RPMI7951 (cell line): ENCODE data around the gene WDR88. TPM values are rescaled to one million over a fixed set of nuclear protein-coding genes. Genes with fewer than 3 reads are reported as not detected.
A peak's percentile ranks its signal among the peaks of the same experiment; 100 is the strongest.
"Not testable (repeated sequence)": the region's sequence is repeated elsewhere in the genome, so short reads cannot be mapped to it uniquely, and the experiment has no call there.

ENCODE experiments used
- DNase-seq: peaks from one replicate; pipeline ENCODE4 v3.0.0-alpha.2; 2012; ENCODE audit warnings: low read depth
- total RNA-seq: library from RNA; depleted of rRNA; stranded (reverse); fragments of >200 nt; shearing (Covaris generic); gene quantifications from 2 replicates; pipeline ENCODE4 v1.2.3, GENCODE V29; 2014; rRNA removed

Gene WDR88
- total RNA-seq, 1 experiment from 2014 or later, result not detected

DNA sequence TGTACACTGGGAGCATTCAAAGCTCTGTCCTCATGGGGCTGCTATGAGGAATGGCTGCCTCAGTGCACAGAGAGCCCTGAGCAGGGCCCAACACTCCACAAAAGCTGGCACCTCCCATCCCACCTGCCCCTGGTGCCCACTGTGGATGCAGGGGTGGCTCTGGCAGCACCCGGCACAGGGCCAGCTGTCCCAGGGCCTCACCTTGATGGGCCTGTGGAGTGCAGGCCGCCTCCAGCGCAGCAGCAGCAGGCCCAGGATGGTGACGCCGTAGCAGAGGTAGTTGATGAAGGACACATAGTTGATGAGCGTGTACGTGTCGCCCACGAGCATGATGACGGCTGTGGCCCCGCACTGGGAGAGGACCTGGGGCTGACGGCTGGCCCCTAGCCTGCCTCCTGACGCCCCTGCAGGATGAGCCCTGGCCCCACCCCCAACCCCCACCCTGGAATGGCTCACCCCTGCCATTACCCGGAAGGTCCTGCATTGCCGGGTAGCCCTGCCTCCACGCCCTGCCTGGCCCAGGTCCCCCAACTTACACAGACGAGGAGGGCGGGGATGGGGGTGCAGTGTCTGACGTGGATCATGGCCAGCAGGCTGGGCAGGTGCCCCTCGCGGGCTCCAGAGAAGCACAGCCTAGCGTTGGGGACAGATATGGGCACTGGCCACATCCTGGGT, 78.5 kb downstream of the WDR88 start:
- DNase-seq, result no peak

DNA sequence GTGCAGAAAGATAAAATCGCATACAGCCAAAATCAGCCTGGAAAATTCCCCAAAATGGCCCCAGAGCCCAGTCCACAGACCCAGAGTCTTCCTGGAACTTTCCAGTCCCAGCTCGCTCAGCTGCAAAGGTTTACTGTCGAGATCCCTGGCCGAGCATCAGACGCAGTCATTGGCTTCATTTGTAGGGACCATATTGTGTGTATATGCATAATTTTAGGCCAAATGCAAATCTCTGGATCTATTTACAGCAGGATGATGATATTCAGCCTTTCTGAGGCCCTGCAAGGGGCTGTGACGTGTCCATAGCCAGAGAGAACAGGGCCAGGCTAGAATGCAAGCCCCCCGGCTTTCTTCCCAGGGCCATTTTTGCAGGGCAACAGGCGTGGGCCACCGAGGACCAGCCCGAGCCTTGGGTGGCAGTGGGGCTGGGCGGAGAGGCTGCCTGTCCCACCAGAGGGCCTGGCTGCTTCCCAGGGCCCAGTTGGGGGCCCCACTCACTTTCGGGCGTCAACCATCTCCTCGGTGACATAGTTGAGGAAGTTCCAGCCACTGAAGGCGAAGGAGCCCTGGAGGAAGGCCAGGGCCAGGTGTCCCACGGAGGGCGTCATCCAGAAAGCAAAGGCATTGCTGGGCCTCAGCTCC, 80.0 kb downstream of the WDR88 start:
- DNase-seq, result no peak

DNA sequence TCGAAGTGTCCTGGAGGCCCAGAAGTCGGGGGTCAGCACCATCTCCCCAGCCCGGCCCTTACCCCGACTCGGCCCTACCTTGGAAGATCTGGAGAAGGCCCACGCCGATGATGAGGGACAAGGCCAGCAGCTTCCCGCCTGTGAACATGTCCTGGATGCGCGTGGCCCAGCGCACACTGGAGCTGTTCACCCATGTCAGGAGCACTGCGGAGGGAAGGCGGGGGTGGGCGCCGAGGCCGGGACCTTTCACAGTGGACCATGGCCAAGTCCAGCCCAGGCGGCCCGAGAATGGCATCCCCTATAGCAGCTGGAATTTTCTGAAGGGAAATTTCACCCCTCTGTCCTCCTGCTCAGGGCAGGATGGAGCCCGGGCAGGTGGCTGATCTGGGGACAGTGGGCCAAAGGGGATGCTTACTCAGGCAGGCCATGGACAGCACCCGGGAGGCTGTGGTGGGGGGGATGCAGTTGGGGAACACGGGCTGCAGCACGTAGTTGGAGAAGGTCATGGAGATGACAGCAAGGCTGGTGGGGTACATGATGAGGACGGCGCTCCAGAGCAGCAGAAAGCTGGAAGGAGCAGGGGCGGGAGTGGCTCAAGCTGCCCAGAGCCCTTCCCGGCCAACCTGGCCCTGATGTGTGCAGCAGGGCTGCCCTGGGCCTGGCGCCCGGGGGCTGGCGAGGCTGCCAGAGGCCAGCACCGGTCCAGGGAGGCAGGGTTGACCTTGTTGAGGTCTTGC, 80.7 kb downstream of the WDR88 start:
- DNase-seq, result no peak

DNA sequence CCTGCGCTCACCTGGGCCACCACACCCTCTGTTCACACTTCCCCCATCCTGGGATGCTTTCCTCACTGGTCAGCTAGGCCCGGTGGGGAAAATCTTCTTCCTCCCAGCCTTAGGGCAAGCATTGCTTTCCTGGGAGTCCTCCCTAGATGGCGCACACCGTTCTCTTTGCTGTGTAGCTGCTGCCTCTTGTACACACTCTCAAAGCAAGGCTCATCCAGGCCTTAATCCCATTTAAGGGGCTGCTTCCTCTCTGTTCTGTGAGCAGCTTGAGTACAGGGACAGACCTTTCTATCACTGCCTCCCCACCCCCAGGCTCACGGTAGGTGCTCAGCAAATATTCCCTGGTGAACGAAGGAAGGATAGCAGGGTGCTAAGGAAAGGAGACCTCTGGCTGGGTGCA, 82.7 kb downstream of the WDR88 start:
- DNase-seq, result peak; percentile 21

DNA sequence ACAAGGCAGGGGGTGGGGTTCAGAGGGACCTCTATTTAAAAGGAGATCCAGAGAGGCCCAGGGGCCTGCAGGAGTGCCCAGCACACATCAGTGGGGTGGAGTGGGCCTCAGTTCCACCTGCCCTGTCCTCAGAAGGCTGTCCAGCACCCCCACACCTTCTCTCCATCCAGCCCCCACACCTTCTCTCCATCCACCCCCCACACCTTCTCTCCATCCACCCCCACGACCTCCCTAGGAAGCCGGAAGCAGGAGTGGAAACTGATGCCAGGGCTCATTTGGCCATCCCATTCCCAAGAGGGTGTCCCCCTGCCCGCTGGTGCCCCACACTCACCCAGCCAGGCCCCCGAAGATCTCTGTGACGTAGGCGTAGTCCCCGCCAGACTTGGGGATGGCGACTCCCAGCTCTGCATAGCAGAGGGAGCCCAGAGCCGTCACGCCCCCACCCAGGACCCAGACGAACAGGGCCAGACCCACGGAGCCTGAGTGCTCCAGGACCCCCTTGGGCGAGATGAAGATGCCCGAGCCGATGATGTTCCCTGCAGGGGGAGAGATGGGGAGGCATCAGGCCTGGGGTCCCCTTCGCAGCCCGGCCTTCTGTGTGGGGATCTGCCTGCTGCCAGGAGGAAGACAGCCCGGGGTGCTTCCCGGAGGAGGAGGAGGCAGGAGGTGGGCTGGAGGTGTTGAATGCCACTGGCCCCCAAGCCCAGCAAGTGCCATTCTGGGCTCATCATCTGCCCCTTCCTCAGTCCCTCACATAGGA, 83.7 kb downstream of the WDR88 start:
- DNase-seq, result no peak

DNA sequence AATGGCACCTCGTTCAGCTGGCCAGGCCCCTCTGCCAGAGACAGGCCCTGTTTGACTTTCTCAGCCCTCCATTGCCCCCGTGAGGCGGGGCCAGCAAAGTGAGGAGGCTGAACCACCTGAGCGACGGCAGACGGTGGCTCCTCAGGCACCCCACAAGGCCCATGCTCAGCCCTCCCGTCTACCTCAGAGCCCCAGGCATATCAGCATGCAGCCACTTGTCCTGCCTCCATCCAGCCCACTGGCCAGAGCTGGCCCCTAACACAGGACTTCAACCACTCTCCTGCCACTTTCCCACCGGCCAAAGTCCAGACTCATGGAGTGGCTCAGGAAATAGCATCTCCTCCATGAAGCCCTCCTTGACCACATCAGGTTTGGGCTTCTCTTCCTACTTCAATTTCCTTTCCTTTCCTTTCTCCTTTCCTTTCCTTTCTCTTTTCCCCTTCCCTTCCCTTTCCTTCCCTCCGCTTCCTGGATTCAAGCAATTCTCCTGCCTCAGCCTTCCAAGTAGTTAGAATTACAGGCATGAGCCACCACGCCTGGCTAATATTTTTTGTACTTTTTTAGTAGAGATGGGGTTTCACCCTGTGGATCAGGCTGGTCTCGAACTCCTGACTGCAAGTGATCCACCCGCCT, 84.4 kb downstream of the WDR88 start:
- DNase-seq, result no peak

DNA sequence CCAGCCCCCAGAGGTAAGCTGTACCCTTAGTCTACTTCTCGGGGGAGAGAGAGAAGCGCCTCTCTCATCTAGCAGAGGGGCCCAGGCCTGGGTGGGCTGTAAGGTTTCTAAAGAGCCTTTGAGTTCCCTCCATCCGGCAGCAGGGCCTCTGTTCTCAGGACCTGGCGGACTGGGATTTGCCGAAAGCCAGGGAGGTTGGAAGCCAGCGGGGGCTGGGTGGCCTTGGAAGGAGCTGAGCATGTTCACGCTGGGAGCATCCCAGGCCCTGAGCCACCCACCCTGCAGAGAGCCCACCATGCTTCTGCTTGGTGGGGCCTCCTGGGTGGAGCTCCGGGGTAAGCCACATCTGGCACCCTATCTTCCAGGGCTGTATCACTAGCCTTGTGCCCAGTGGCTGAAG, 86.0 kb downstream of the WDR88 start:
- no peak for DNase-seq

DNA sequence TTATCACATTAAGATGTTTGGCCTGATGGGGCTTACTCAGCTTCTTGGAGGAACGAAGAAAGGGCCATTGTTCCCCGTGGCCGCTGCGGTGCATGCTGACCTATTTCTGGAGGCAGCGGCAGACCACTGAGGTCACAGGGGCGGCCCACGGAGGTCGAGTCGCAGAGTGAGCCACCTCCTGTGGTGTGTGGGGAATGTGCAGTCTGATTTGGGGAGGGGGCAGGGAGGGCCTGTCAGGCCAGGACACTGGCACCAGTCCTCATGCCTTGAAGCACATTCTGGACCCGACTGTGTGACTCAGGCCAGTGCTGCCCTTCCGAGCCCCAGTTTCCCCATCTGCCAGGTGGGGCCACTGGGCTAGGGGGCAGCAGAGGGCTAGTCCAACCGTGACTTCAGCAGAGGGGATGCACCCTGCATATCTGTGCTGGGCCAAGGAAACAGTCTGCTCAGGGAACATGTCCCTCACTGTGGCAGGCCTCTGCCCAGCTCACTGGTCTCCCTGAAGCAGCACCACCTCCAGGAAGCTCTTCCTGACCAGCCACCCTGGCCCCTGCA, 87.4 kb downstream of the WDR88 start:
- peak; percentile 73 for DNase-seq

DNA sequence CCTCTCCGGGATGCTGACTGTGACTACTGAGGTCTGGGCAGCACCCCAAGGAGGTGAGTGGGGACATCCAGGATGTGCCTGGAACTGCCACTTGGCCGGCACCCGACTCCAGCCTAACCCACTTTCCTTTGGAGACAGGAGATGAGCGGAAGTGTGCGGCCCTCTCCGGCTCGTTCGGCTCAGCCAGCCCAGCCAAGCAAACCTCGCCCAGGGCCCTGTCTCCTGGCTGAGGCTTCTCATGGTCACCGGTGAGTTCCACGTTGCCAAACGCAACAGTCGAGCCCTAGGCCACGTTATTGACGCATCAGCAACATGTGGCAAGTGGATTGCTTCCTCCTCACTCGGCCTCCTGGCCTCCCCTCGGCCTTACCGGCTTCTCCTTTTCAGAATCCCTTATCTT, 88.2 kb downstream of the WDR88 start:
- no peak for DNase-seq

DNA sequence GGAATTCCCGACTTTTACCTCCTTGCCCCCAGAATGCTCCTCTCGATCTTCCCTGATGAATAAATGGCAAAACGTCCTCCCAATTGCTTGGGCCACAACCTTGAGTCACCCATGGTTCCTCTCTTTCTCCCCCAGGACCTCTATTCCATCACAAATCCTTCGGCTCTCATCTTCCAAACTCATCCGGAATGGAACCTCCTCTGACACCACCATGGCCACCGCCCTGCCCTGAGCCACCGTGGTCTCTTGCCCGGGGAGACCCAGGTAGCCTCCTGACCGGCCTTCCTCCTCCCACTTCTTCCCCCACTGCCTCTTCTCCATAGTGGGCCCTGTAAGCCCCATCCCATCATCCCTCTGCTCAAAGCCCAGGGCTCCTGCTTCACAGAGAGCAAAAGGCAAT, 88.8 kb downstream of the WDR88 start:
- DNase-seq, result no peak

DNA sequence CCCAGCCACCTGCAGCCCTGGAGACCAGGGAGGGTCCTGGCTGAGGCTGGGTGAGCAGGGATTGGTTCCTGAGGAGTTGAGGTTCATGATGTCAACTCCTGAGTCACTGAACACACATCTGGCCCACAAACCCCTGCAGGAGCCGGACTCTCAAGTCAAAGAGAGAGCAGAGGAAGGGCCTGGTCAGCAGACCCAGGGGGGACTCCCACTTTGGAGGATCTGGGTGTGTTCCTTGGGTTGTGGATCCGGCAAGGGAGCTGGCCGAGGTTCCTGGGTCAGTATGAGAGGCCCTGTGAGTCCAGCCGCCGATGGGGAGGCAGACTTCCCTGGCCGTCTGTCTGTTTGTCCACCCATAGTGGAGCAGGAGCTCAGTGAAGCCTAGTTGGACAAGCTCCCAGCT, 89.7 kb downstream of the WDR88 start:
- no peak for DNase-seq

DNA sequence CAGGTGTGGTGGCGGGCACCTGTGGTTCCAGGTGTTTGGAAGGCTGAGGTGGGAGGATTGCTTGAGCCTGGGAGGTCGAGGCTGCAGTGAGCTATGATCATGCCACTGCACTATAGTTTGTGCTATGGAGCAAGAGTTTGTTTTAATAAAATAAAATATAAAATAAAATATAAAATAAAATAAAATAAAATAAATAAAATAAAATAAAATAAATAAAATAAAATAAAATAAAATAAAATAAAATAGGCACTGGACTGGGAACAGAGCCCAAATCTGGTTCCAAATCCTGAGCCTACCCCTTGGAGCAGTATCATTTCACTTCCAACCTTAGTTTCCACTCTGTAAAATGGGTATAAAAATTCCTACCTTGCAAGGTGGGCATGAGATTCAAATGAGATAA, 90.3 kb downstream of the WDR88 start:
- not testable (repeated sequence) for DNase-seq

DNA sequence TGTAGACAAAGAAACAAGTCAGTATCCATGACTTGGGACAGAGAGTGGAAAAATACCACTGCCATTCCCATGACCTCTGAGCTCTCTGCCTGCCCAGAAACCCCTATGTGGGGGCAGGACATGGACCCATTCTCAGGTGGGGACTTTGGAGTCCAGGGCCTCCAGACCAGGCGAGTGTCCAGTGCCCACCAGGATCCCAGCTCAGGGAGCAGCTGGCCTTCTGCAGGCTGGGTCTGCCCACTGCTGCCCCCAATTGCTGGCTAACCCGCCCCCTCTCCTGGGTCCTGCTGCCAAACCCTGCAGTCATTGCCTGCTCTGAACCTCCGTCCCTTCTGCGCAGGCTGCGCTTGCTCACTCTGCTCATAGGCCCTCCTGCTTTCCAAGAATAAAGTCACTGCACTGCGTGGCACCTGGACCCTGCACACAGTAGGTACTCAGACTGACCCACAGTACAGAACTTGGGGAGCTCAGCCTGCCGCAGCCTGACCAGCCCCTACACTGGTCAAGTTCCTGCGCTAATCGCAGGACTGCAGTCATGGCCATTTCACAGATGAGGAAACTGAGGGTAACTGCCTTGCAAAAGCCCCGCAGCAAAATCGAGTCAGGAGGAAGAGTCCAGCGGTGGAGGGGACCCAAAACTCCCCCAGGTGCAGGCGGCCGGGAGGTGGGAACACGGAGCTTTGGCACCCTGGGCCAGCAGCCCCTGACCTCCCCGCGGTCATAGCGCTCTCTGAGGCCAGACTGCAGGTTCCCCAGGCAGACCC, 93.0 kb downstream of the WDR88 start:
- no peak for DNase-seq

Other genes with a start within 250 kb of the WDR88 start
- 21.0 and 22.9 TPM in 2 replicates for gene CEP89, start 160.2 kb upstream of the WDR88 start, total RNA-seq
- 19.9 and 21.5 TPM in 2 replicates for gene FAAP24, start 159.9 kb upstream of the WDR88 start, total RNA-seq
- gene RHPN2, start 67.2 kb upstream of the WDR88 start, total RNA-seq, result 7.3 and 10.0 TPM in 2 replicates
- gene GPATCH1, start 50.9 kb upstream of the WDR88 start, total RNA-seq, result 5.3 and 5.8 TPM in 2 replicates
- 0.68 and 0.72 TPM in 2 replicates for gene LRP3, start 62.2 kb downstream of the WDR88 start, total RNA-seq
- not detected in 2 replicates for gene SLC7A10, start 93.7 kb downstream of the WDR88 start, total RNA-seq
- gene CEBPA, start 170.4 kb downstream of the WDR88 start, total RNA-seq, result under 0.01 TPM in 1 of 2 replicates, not detected in the other
- gene CEBPG, start 241.6 kb downstream of the WDR88 start, total RNA-seq, result 15.0 and 15.6 TPM in 2 replicates